MM.1S (cell line): ENCODE results near the gene CPEB3.
"Not testable (repeated sequence)": the region's sequence is repeated elsewhere in the genome, so short reads cannot be mapped to it uniquely, and the experiment has no call there.

Experiments used
- EZH2 ChIP-seq: fragments of 300-600 bp; sonication (generic); optimal IDR thresholded peaks from 2 replicates; pipeline ENCODE3; 2017; ENCODE audit warnings: low read depth, mild to moderate bottlenecking, antibody characterized with exemption, low read length, mixed read lengths
- EZH2phosphoT487 ChIP-seq: fragments of 300-600 bp; sonication (generic); IDR thresholded peaks from 2 replicates; pipeline ENCODE4 v1.6.1; 2018; ENCODE audit warnings: antibody characterized with exemption, low read length
- TF ChIP-seq, protein P1 (sequence below): fragments of 300-600 bp; sonication (generic); IDR thresholded peaks from 2 replicates; pipeline ENCODE4 v1.5.1; 2016; ENCODE audit warnings: antibody characterized with exemption, low read length, mixed read lengths

DNA sequence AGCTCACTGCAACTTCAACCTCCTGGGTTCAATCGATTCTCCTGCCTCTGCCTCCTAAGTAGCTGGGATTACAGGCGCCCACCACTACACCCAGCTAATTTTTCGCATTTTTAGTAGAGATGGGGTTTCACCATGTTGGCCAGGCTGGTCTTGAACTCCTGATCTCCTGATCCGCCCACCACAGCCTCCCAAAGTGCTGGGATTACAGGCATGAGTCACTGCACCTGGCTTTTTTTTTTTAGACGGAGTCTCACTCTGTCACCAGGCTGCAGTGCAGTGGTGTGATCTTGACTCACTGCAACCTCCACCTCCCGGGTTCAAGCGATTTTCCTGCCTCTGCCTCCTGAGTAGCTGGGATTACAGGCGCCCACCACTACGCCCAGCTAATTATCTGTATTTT lies 75.7 kb downstream of the CPEB3 start:
- TF ChIP-seq, protein P1, sequence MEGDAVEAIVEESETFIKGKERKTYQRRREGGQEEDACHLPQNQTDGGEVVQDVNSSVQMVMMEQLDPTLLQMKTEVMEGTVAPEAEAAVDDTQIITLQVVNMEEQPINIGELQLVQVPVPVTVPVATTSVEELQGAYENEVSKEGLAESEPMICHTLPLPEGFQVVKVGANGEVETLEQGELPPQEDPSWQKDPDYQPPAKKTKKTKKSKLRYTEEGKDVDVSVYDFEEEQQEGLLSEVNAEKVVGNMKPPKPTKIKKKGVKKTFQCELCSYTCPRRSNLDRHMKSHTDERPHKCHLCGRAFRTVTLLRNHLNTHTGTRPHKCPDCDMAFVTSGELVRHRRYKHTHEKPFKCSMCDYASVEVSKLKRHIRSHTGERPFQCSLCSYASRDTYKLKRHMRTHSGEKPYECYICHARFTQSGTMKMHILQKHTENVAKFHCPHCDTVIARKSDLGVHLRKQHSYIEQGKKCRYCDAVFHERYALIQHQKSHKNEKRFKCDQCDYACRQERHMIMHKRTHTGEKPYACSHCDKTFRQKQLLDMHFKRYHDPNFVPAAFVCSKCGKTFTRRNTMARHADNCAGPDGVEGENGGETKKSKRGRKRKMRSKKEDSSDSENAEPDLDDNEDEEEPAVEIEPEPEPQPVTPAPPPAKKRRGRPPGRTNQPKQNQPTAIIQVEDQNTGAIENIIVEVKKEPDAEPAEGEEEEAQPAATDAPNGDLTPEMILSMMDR: not testable (repeated sequence)
- TF ChIP-seq EZH2, EZH2phosphoT487: not testable (repeated sequence)
